ENCODE measurements around the gene XPO4. TPM values are rescaled to one million over a fixed set of nuclear protein-coding genes. Genes with fewer than 3 reads are reported as not detected.

The XPO4 gene
- total and polyA plus RNA-seq, 10 of the 15 experiments (the other 5 are each of a cell fraction or from before 2014, with no cell fraction given): 3.6 to 24.9 (median 18.4) TPM

GRCh38 chr13:20769091-20769490 lies 133.5 kb downstream of the XPO4 start (continued):
- TF ChIP-seq, protein P1, sequence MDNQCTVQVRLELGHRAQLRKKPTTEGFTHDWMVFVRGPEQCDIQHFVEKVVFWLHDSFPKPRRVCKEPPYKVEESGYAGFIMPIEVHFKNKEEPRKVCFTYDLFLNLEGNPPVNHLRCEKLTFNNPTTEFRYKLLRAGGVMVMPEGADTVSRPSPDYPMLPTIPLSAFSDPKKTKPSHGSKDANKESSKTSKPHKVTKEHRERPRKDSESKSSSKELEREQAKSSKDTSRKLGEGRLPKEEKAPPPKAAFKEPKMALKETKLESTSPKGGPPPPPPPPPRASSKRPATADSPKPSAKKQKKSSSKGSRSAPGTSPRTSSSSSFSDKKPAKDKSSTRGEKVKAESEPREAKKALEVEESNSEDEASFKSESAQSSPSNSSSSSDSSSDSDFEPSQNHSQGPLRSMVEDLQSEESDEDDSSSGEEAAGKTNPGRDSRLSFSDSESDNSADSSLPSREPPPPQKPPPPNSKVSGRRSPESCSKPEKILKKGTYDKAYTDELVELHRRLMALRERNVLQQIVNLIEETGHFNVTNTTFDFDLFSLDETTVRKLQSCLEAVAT (IDR thresholded peaks at IDR 0.05): no peak
- no peak for TF ChIP-seq CHD4 (IDR thresholded peaks at IDR 0.05)

DNA sequence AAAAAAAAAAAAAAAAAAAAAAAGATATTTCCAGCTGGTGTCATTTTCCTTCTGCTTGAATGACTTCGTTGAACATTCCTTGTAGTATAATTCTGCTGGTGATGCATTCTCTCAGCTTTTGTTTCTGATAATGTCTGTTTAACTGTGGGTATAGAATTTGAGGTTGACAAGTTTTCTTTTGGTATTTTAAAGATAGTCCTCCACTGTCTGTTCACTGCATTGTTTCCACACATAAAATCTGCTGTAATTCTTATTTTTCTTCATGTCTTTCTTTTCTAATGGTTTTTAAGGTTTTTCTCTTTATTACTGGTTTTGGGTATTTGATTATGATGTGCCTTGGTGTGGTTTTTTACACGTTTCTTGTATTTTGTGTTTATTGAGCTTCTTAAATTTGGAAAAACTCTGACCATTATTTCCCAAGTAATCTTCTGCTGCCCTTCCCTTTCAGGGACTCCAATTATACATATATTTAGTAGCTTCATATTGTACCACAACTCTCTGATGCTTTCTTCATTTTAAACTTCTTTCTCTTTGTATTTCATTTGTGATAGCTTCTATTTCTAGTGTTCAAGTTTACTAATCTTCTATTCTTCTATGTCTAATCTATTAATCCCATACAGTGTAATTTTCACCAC lies 135.1 kb downstream of the XPO4 start:
- ATAC-seq (no peak), FAIRE-seq (no peak), DNase-seq (ENCODE audit: low read depth, low spot score) (no peak)
- intact Hi-C loops (cut with micrococcal nuclease; ENCODE audit: unreplicated experiment) (no loop called here), in situ Hi-C loops (cut with MboI) (no loop called here)
- ChIA-PET RAD21 (ENCODE audit: unreplicated experiment) (no interaction called here), CTCF (no interaction called here), SMC1A (ENCODE audit: uncharacterized antibody, unreplicated experiment) (no interaction called here), POLR2A (interaction anchor here (0.6 to 0.7 kb wide), 2 partner anchors 9 to 199 kb away, joined by 3 read pairs; no protein-coding TSS in a partner anchor)
- H2AFZ ChIP-seq (ENCODE audit: control insufficient read depth, low read depth, low read length): no peak overlapping the region
- no TSS peak for BruUV-seq (replicated peaks)
- H3K27me3 ChIP-seq (replicated peaks in 1 of 2; ENCODE audit: control insufficient read depth in 2 of 2, insufficient read depth in 2 of 2, low read length in 1 of 2): no peaks in the 10 kb centered on the region
- H3K4me1 ChIP-seq (ENCODE audit: control insufficient read depth, insufficient read depth, low read length): peaks cover 3% of the 10 kb centered on the region; the same call in 1 of the 2 replicates
- H4K20me1 ChIP-seq (ENCODE audit: control insufficient read depth, insufficient read depth): no peaks in the 10 kb centered on the region
- 97% methylated on average over 2 of the region's 2 CpGs for WGBS (ENCODE audit: insufficient coverage, insufficient replicate concordance, low lambda C conversion rate, missing lambda C conversion rate)
- H3K9me3 ChIP-seq (replicated peaks; ENCODE audit: control insufficient read depth, insufficient read depth, low read length): peaks cover 10% of the 10 kb centered on the region; the same call in 2 of the 3 replicates
- peaks cover 0 to 5% of the 10 kb centered on the region in 2 experiments; a peak in 1 of 4 replicates for H3K36me3 ChIP-seq (ENCODE audit: control insufficient read depth in 2 of 2, insufficient read depth in 2 of 2, low read length in 1 of 2)
- H3K27ac ChIP-seq (ENCODE audit: control insufficient read depth, insufficient read depth): no peak overlapping the region
- peaks cover 6% of the 10 kb centered on the region for H3K79me2 ChIP-seq (ENCODE audit: control insufficient read depth, insufficient read depth, low read length)
- no peak for TF ChIP-seq RELB (IDR thresholded peaks at IDR 0.05; ENCODE audit: low read depth)
- no peak overlapping the region for H3K4me3 ChIP-seq
- H3K9ac ChIP-seq (ENCODE audit: control insufficient read depth, insufficient read depth, low read length): no peak overlapping the region
- no peak overlapping the region for H3K4me2 ChIP-seq (ENCODE audit: control insufficient read depth, insufficient read depth)

All from GM12878 (cell line).